Spinal cord (tissue), 10 donors: ENCODE data around the gene SLCO3A1. TPM values are rescaled to one million over a fixed set of nuclear protein-coding genes. Genes with fewer than 3 reads are reported as not detected.

Experiments
- DNase-seq, 6 donors: peaks; one replicate each; pipeline versions ENCODE4 v3.0.0 to v3.0.0-alpha.2; 2013 to 2015; ENCODE audit warnings: low spot score in 6 of 6, low read depth in 4 of 6
- H3K27ac ChIP-seq: one replicate; pipeline ENCODE4 v1.5.1; 2013; ENCODE audit warnings: low read depth, low read length, control low read depth
- H3K27me3 ChIP-seq: one replicate; pipeline ENCODE4 v1.6.1; 2013; ENCODE audit warnings: low read length; ENCODE audit not compliant: control insufficient read depth, insufficient read depth
- H3K36me3 ChIP-seq: one replicate; pipeline ENCODE4 v1.6.1; 2013; ENCODE audit warnings: low read length; ENCODE audit not compliant: control insufficient read depth, insufficient read depth
- H3K4me1 ChIP-seq: one replicate; pipeline ENCODE4 v1.6.1; 2013; ENCODE audit warnings: low read length; ENCODE audit not compliant: control insufficient read depth, insufficient read depth
- H3K4me3 ChIP-seq: one replicate; pipeline ENCODE4 v1.5.1; 2013; ENCODE audit warnings: low read depth, low read length, control low read depth
- H3K9me3 ChIP-seq: one replicate; pipeline ENCODE4 v1.6.1; 2013; ENCODE audit warnings: low read length; ENCODE audit not compliant: control insufficient read depth, insufficient read depth
- WGBS: methylation state at CpG from one replicate; pipeline ENCODE4 v1.1.5; 2013; ENCODE audit warnings: missing lambda C conversion rate; ENCODE audit not compliant: insufficient coverage; 5-methylcytosine and 5-hydroxymethylcytosine counted together
- polyA plus RNA-seq, 2 donors: library from polyadenylated mRNA; unstranded; fragments of 120-200 nt; gene quantifications; one replicate each; pipeline ENCODE4 v1.2.1, GENCODE V29; 2013; ENCODE audit not compliant: insufficient read length in 2 of 2
- total RNA-seq, 2 donors: library from RNA; depleted of rRNA in 1 of 2; stranded (reverse); fragments of 120-200 nt in 1 of 2; fragments of >200 nt in 1 of 2; gene quantifications; one replicate each; pipeline versions ENCODE4 v1.2.3 to v1.2.4, GENCODE V29; 2013 to 2014
- donor health status: healthy.

Gene SLCO3A1
- total and polyA plus RNA-seq, 4 donors: 4.6 to 22.2 (median 13.0) TPM

GRCh38 chr15:91995146-91995545, 141.6 kb downstream of the SLCO3A1 start:
- H3K4me1 ChIP-seq: no peaks in the 10 kb centered on the region
- no peaks in the 10 kb centered on the region for H3K36me3 ChIP-seq
- no peaks in the 10 kb centered on the region for H3K27me3 ChIP-seq
- no peak overlapping the region for H3K4me3 ChIP-seq
- peaks cover 2% of the 10 kb centered on the region for H3K9me3 ChIP-seq
- no peak overlapping the region for H3K27ac ChIP-seq
- DNase-seq: no peak
- WGBS: 100% methylated on average over 1 of the region's 3 CpGs

- no peak overlapping the region for H3K27ac ChIP-seq
- WGBS: 80% methylated on average over 1 of the region's 2 CpGs
- H3K4me1 ChIP-seq: peaks cover 4% of the 10 kb centered on the region
- no peaks in the 10 kb centered on the region for H3K36me3 ChIP-seq
- H3K9me3 ChIP-seq: peaks cover 2% of the 10 kb centered on the region
- no peaks in the 10 kb centered on the region for H3K27me3 ChIP-seq
- H3K4me3 ChIP-seq: no peak overlapping the region
- DNase-seq: no peak
These were observed 143.7 kb downstream of the SLCO3A1 start for GRCh38 chr15:91997163-91997562.

- H3K36me3 ChIP-seq: no peaks in the 10 kb centered on the region
- WGBS: 15% methylated on average over 4 of the region's 6 CpGs
- H3K27me3 ChIP-seq: no peaks in the 10 kb centered on the region
- peaks cover 9% of the 10 kb centered on the region for H3K4me1 ChIP-seq
- peak in 5 of 6 donors; percentile 26 to 96 (median 54) for DNase-seq
- no peak overlapping the region for H3K4me3 ChIP-seq
- peaks cover 2% of the 10 kb centered on the region for H3K9me3 ChIP-seq
- no peak overlapping the region for H3K27ac ChIP-seq
These were observed 147.2 kb downstream of the SLCO3A1 start for GRCh38 chr15:92000709-92001108.

- H3K4me3 ChIP-seq: no peak overlapping the region
- peaks cover 2% of the 10 kb centered on the region for H3K9me3 ChIP-seq
- H3K4me1 ChIP-seq: peaks cover 12% of the 10 kb centered on the region
- no peaks in the 10 kb centered on the region for H3K27me3 ChIP-seq
- H3K27ac ChIP-seq: no peak overlapping the region
- peak in 2 of 6 donors; percentile 7 to 34 for DNase-seq
- no peaks in the 10 kb centered on the region for H3K36me3 ChIP-seq
- 64% methylated on average over 1 of the region's 1 CpG for WGBS
These were observed 147.8 kb downstream of the SLCO3A1 start for GRCh38 chr15:92001307-92001706.

GRCh38 chr15:92002666-92003065, 149.2 kb downstream of the SLCO3A1 start:
- no peak overlapping the region for H3K27ac ChIP-seq
- no peaks in the 10 kb centered on the region for H3K36me3 ChIP-seq
- H3K4me3 ChIP-seq: no peak overlapping the region
- H3K4me1 ChIP-seq: peaks cover 12% of the 10 kb centered on the region
- H3K9me3 ChIP-seq: peaks cover 2% of the 10 kb centered on the region
- no CpG with 5 or more reads among the region's 4 CpGs for WGBS
- DNase-seq: peak in 1 of 6 donors; percentile 78
- H3K27me3 ChIP-seq: no peaks in the 10 kb centered on the region

GRCh38 chr15:92003515-92004067, 150.1 kb downstream of the SLCO3A1 start:
- H3K9me3 ChIP-seq: no peaks in the 10 kb centered on the region
- no peaks in the 10 kb centered on the region for H3K27me3 ChIP-seq
- H3K27ac ChIP-seq: no peak overlapping the region
- no peak for DNase-seq
- no peak overlapping the region for H3K4me3 ChIP-seq
- H3K36me3 ChIP-seq: no peaks in the 10 kb centered on the region
- H3K4me1 ChIP-seq: peaks cover 12% of the 10 kb centered on the region
- 86% methylated on average over 8 of the region's 9 CpGs for WGBS

- Histone ChIP-seq H3K27me3 (no peaks in the 10 kb centered on the region), H3K9me3 (no peaks in the 10 kb centered on the region), H3K4me3 (no peak overlapping the region), H3K36me3 (no peaks in the 10 kb centered on the region), H3K4me1 (peaks cover 12% of the 10 kb centered on the region), H3K27ac (no peak overlapping the region)
- 86% methylated on average over 6 of the region's 6 CpGs for WGBS
- no peak for DNase-seq
These were observed 151.6 kb downstream of the SLCO3A1 start for GRCh38 chr15:92005154-92005553.

GRCh38 chr15:92006186-92007028, 152.9 kb downstream of the SLCO3A1 start:
- H3K27ac ChIP-seq: no peak overlapping the region
- 80% methylated on average over 2 of the region's 7 CpGs for WGBS
- no peak for DNase-seq
- no peak overlapping the region for H3K4me3 ChIP-seq
- H3K9me3 ChIP-seq: no peaks in the 10 kb centered on the region
- peaks cover 9% of the 10 kb centered on the region for H3K4me1 ChIP-seq
- no peaks in the 10 kb centered on the region for H3K27me3 ChIP-seq
- H3K36me3 ChIP-seq: no peaks in the 10 kb centered on the region

GRCh38 chr15:92009162-92009561, 155.7 kb downstream of the SLCO3A1 start:
- Histone ChIP-seq H3K9me3 (no peaks in the 10 kb centered on the region), H3K36me3 (no peaks in the 10 kb centered on the region), H3K4me3 (no peak overlapping the region), H3K27me3 (no peaks in the 10 kb centered on the region), H3K27ac (no peak overlapping the region), H3K4me1 (peaks cover 15% of the 10 kb centered on the region)
- 97% methylated on average over 6 of the region's 6 CpGs for WGBS
- no peak for DNase-seq
